WTC11 (cell line): ENCODE data around the gene C6orf120. TPM values are rescaled to one million over a fixed set of nuclear protein-coding genes. Genes with fewer than 3 reads are reported as not detected.

Source experiments
- ATAC-seq: fragments of 200-7000 bp; cut with Tn5 transposase; 2 replicates; pipeline ENCODE4 v1.10.0; 2021; ENCODE audit warnings: mild to moderate bottlenecking, moderate library complexity
- CTCF ChIA-PET: fragments of 300-600 bp; sonication (Branson Sonifier 250); formaldehyde crosslinking; loops from one replicate; lab custom pipeline; 2021; ENCODE audit warnings: antibody characterized with exemption; lab: Charles Lee
- POLR2A ChIA-PET: fragments of 350-600 bp; sonication (Branson Sonifier 250); formaldehyde crosslinking; loops from one replicate; lab custom pipeline; 2021; ENCODE audit warnings: antibody characterized with exemption; lab: Charles Lee
- DNase-seq: peaks from one replicate; pipeline ENCODE4 v3.0.0; 2021; ENCODE audit warnings: low spot score
- H3K27ac Mint-ChIP-seq: 2 replicates; pipeline ENCODE4 v1.8.0; 2021; ENCODE audit warnings: mixed read lengths
- H3K27me3 Mint-ChIP-seq: 2 replicates; pipeline ENCODE4 v1.8.0; 2021; ENCODE audit warnings: low read depth, mild to moderate bottlenecking, moderate library complexity, mixed read lengths
- H3K36me3 Mint-ChIP-seq: 2 replicates; pipeline ENCODE4 v1.8.0; 2021; ENCODE audit warnings: mixed read lengths
- H3K4me1 Mint-ChIP-seq: 2 replicates; pipeline ENCODE4 v1.8.0; 2022; ENCODE audit warnings: mixed read lengths
- H3K4me3 Mint-ChIP-seq: 2 replicates; pipeline ENCODE4 v1.8.0; 2021; ENCODE audit warnings: mild to moderate bottlenecking, moderate library complexity, mixed read lengths
- H3K9me3 Mint-ChIP-seq: 2 replicates; pipeline ENCODE4 v1.8.0; 2021; ENCODE audit warnings: mixed read lengths
- CBFB ChIP-seq: sonication (generic); formaldehyde crosslinking; IDR thresholded peaks from 2 replicates; pipeline ENCODE4 v1.8.1; 2022; ENCODE audit warnings: mild to moderate bottlenecking, low read depth, missing genetic modification reagents
- ERG ChIP-seq: fragments of 250-450 bp; sonication (Bioruptor Pico); IDR thresholded peaks from 2 replicates; pipeline ENCODE4 v1.8.0; 2021; ENCODE audit warnings: mild to moderate bottlenecking
- ESRRA ChIP-seq: sonication (generic); formaldehyde crosslinking; IDR thresholded peaks from 2 replicates; pipeline ENCODE4 v1.8.1; 2022; ENCODE audit warnings: mild to moderate bottlenecking, missing genetic modification reagents, borderline replicate concordance
- FOXP4 ChIP-seq: sonication (generic); formaldehyde crosslinking; IDR thresholded peaks from 2 replicates; pipeline ENCODE4 v1.8.0; 2022; ENCODE audit warnings: mild to moderate bottlenecking, missing genetic modification reagents
- IRF1 ChIP-seq: sonication (generic); formaldehyde crosslinking; IDR thresholded peaks from 2 replicates; pipeline ENCODE4 v1.8.0; 2023; ENCODE audit warnings: missing genetic modification reagents
- IRF2 ChIP-seq: sonication (generic); formaldehyde crosslinking; IDR thresholded peaks from 2 replicates; pipeline ENCODE4 v1.8.0; 2022; ENCODE audit warnings: low read depth, missing genetic modification reagents, borderline replicate concordance
- MYBL2 ChIP-seq: sonication (generic); formaldehyde crosslinking; IDR thresholded peaks from 2 replicates; pipeline ENCODE4 v1.8.1; 2023; ENCODE audit warnings: mild to moderate bottlenecking, moderate library complexity, missing genetic modification reagents
- TEAD4 ChIP-seq: sonication (generic); formaldehyde crosslinking; IDR thresholded peaks from 2 replicates; pipeline ENCODE4 v1.8.0; 2022; ENCODE audit warnings: mild to moderate bottlenecking, missing genetic modification reagents
- USF2 ChIP-seq: sonication (generic); formaldehyde crosslinking; IDR thresholded peaks from 2 replicates; pipeline ENCODE4 v1.8.1; 2023; ENCODE audit warnings: mild to moderate bottlenecking, missing genetic modification reagents, moderate library complexity
- ZBTB21 ChIP-seq: sonication (generic); formaldehyde crosslinking; IDR thresholded peaks from 2 replicates; pipeline ENCODE4 v1.8.1; 2023; ENCODE audit warnings: mild to moderate bottlenecking, missing genetic modification reagents, borderline replicate concordance
- ZBTB43 ChIP-seq: sonication (generic); formaldehyde crosslinking; IDR thresholded peaks from 2 replicates; pipeline ENCODE4 v1.8.1; 2023; ENCODE audit warnings: mild to moderate bottlenecking, missing genetic modification reagents
- ZNF425 ChIP-seq: fragments of 250-450 bp; sonication (Bioruptor Pico); conservative IDR thresholded peaks from 2 replicates; pipeline ENCODE4 v1.9.0; 2021; ENCODE audit warnings: mild to moderate bottlenecking
- ZNF532 ChIP-seq: fragments of 250-450 bp; sonication (Bioruptor Pico); IDR thresholded peaks from 2 replicates; pipeline ENCODE4 v1.9.0; 2021; ENCODE audit warnings: mild to moderate bottlenecking, borderline replicate concordance
- total RNA-seq: library from RNA; stranded (reverse); gene quantifications from 3 replicates; pipeline ENCODE4 v1.2.3, GENCODE V29; 2021

C6orf120 gene
- total RNA-seq, 1 experiment from 2014 or later: 34.5 TPM

- Mint-ChIP-seq H3K4me3 (no peak overlapping the region), H3K9me3 (no peaks in the 10 kb centered on the region), H3K27me3 (no peaks in the 10 kb centered on the region)
- TF ChIP-seq ZBTB21 (CRISPR knock-in tag): no peak
- no peak for TF ChIP-seq ESRRA (CRISPR knock-in tag)
- no peak for TF ChIP-seq CBFB
- TF ChIP-seq TEAD4 (CRISPR knock-in tag): no peak
- TF ChIP-seq MYBL2 (CRISPR knock-in tag): no peak
- no peak for TF ChIP-seq ZNF532 (CRISPR knock-in tag)
- no peak for TF ChIP-seq ZBTB43 (CRISPR knock-in tag)
- no peak for TF ChIP-seq FOXP4
- no peak for TF ChIP-seq ZNF425
- TF ChIP-seq IRF2: no peak
- TF ChIP-seq IRF1 (CRISPR knock-in tag): no peak
- TF ChIP-seq ERG: no peak
- TF ChIP-seq USF2 (CRISPR knock-in tag): no peak
- TF ChIP-seq, all 79 proteins: peak for 0
- POLR2A ChIA-PET: no interaction called here
- Mint-ChIP-seq H3K36me3 (peaks cover 31% of the 10 kb centered on the region), H3K4me1 (peaks cover 4% of the 10 kb centered on the region), H3K27ac (no peak overlapping the region)
- ATAC-seq (no peak), DNase-seq (no peak)
- CTCF ChIA-PET: no interaction called here
Measured at GRCh38 chr6:169709293-169709692, 7.4 kb downstream of the C6orf120 start.
